ENCODE results near the gene GINS3. TPM values are rescaled to one million over a fixed set of nuclear protein-coding genes. Genes with fewer than 3 reads are reported as not detected.

GINS3 gene
- total and polyA plus RNA-seq, 11 donors, result 3.9 to 20.2 (median 7.1) TPM

- Histone ChIP-seq H3K27ac (peak overlapping the region in 8 of 12 donors; percentile 11 to 89 (median 64)), H3K9me3 (no peaks in the 10 kb centered on the region), H3K4me1 (peaks cover 0 to 23% (median under 1%) of the 10 kb centered on the region in 12 donors), H3K36me3 (no peaks in the 10 kb centered on the region), H3K4me3 (no peak overlapping the region), H3K27me3 (no peaks in the 10 kb centered on the region)
- no peak for ATAC-seq
- no peak for DNase-seq
- no peak for TF ChIP-seq CTCF (IDR thresholded peaks at IDR 0.05)
- TF ChIP-seq POLR2A (IDR thresholded peaks at IDR 0.05), result no peak
- intact Hi-C loops (cut with DNase I), result no loop called here
- WGBS, 4 donors, result 81 to 86% (median 82%) methylated on average over 7 of the region's 7 CpGs
These were observed 58.3 kb downstream of the GINS3 start for GRCh38 chr16:58450590-58450989.

GRCh38 chr16:58451265-58451689 lies 59.0 kb downstream of the GINS3 start:
- Histone ChIP-seq H3K27me3 (no peaks in the 10 kb centered on the region), H3K9me3 (no peaks in the 10 kb centered on the region), H3K27ac (peak overlapping the region in 11 of 12 donors; percentile 11 to 89 (median 57)), H3K4me3 (no peak overlapping the region), H3K36me3 (no peaks in the 10 kb centered on the region), H3K4me1 (peaks cover 0 to 26% (median 5%) of the 10 kb centered on the region in 12 donors)
- ATAC-seq, result peak; percentile 75 to 91 (median 84)
- 52 to 65% (median 62%) methylated on average over 3 of the region's 3 CpGs for WGBS, 4 donors
- peak in 3 of 5 donors; percentile 39 to 47 (median 40) for DNase-seq
- intact Hi-C loops (cut with DNase I), result no loop called here
- TF ChIP-seq POLR2A (IDR thresholded peaks at IDR 0.05) (no peak), CTCF (IDR thresholded peaks at IDR 0.05) (no peak)

GRCh38 chr16:58451945-58452401 lies 59.7 kb downstream of the GINS3 start:
- Histone ChIP-seq H3K36me3 (no peaks in the 10 kb centered on the region), H3K4me1 (peaks cover 0 to 26% (median 5%) of the 10 kb centered on the region in 12 donors), H3K9me3 (no peaks in the 10 kb centered on the region), H3K27me3 (no peaks in the 10 kb centered on the region), H3K27ac (peak overlapping the region in 11 of 12 donors; percentile 11 to 89 (median 57)), H3K4me3 (no peak overlapping the region)
- no peak for TF ChIP-seq POLR2A (IDR thresholded peaks at IDR 0.05)
- TF ChIP-seq CTCF (IDR thresholded peaks at IDR 0.05), result no peak
- DNase-seq, result no peak
- peak in 1 of 4 donors; percentile 27 for ATAC-seq
- 89 to 100% (median 94%) methylated on average over 1 of the region's 1 CpG for WGBS, 4 donors
- intact Hi-C loops (cut with DNase I), result no loop called here

GRCh38 chr16:58452640-58453039 lies 60.4 kb downstream of the GINS3 start:
- DNase-seq, result no peak
- peak overlapping the region in 3 of 12 donors; percentile 72 to 89 (median 82) for H3K27ac ChIP-seq
- intact Hi-C loops (cut with DNase I), result no loop called here
- no peaks in the 10 kb centered on the region for H3K9me3 ChIP-seq
- no peaks in the 10 kb centered on the region for H3K36me3 ChIP-seq
- H3K27me3 ChIP-seq, result no peaks in the 10 kb centered on the region
- H3K4me3 ChIP-seq, result no peak overlapping the region
- WGBS, 4 donors, result 40 to 82% (median 73%) methylated on average over 3 of the region's 3 CpGs
- no peak for ATAC-seq
- TF ChIP-seq POLR2A (IDR thresholded peaks at IDR 0.05) (no peak), CTCF (IDR thresholded peaks at IDR 0.05) (no peak)
- peaks cover 0 to 26% (median 5%) of the 10 kb centered on the region in 12 donors for H3K4me1 ChIP-seq

Measured in heart left ventricle (tissue), 16 donors.